K562 (cell line): ENCODE results near the gene CCDC141. TPM values are rescaled to one million over a fixed set of nuclear protein-coding genes. Genes with fewer than 3 reads are reported as not detected.

Source experiments
- ATAC-seq: fragments of 200-7000 bp; cut with Tn5 transposase; 3 replicates; pipeline ENCODE4 v1.9.1; 2020; ENCODE audit warnings: moderate library complexity
- BruUV-seq: library from RNA; stranded (reverse); fragments of 400-500 nt; replicated peaks from 2 replicates; lab custom pipeline; 2021; lab: Mats Ljungman, UMichigan
- CTCF ChIA-PET: fragments of 300-600 bp; formaldehyde crosslinking; extraction: SDS; loops from one replicate; lab custom pipeline; 2021; ENCODE audit warnings: low intra/inter-chr PET ratio; lab: Yijun Ruan, JAX
- POLR2A ChIA-PET: fragments of 300-600, 350-650 bp; sonication (Branson Sonifier 250); formaldehyde crosslinking; extraction: SDS; loops from one replicate; lab custom pipeline; 2021; ENCODE audit warnings: antibody characterized with exemption, inconsistent platforms; lab: Yijun Ruan, JAX
- DNase-seq, 4 experiments: peaks; one replicate each; pipeline versions ENCODE4 v3.0.0 to v3.0.0-alpha.2; 2011 to 2018; ENCODE audit warnings: low spot score in 3 of 4, mixed read lengths in 3 of 4; ENCODE audit errors: extremely low read depth in 1 of 4
- FAIRE-seq: peaks from 2 replicates; lab custom pipeline; 2011; peaks lifted over from hg19 to GRCh38; lab: Jason Lieb, UNC
- H2AFZ ChIP-seq: 2 replicates; pipeline ENCODE4 v1.6.0; 2011; ENCODE audit warnings: low read depth, low read length, control low read depth, inconsistent platforms
- H3K27ac ChIP-seq: fragments of 200-600 bp; 3 replicates; pipeline ENCODE4 v1.8.0; 2011; ENCODE audit warnings: low read depth, mild to moderate bottlenecking, control low read depth, inconsistent platforms, low read length, moderate library complexity, mixed read lengths; ENCODE audit errors: extremely low read depth
- H3K27me3 ChIP-seq, 2 experiments: fragments of 300-600 bp in 1 of 2; 2 replicates in 1 of 2; 3 replicates in 1 of 2; pipeline versions ENCODE4 v1.6.0 to v1.8.0; 2011; ENCODE audit warnings: inconsistent platforms in 2 of 2, low read length in 2 of 2, mild to moderate bottlenecking in 1 of 2, mixed read lengths in 1 of 2, moderate library complexity in 1 of 2; ENCODE audit not compliant: control insufficient read depth in 2 of 2, insufficient read depth in 2 of 2
- H3K36me3 ChIP-seq: fragments of 300-600 bp; 3 replicates; pipeline ENCODE4 v1.8.0; 2011; ENCODE audit warnings: mild to moderate bottlenecking, low read length, inconsistent platforms; ENCODE audit not compliant: control insufficient read depth, insufficient read depth
- H3K4me1 ChIP-seq, 2 experiments: fragments of 200-600 bp in 1 of 2; replicated peaks in 1 of 2; 2 replicates in 1 of 2; 3 replicates in 1 of 2; pipeline versions ENCODE4 v1.5.1 to v1.8.0; 2011; ENCODE audit warnings: inconsistent platforms in 2 of 2, low read length in 2 of 2, mild to moderate bottlenecking in 1 of 2, mixed read lengths in 1 of 2, moderate library complexity in 1 of 2; ENCODE audit not compliant: control insufficient read depth in 2 of 2, insufficient read depth in 2 of 2
- H3K4me2 ChIP-seq: 2 replicates; pipeline ENCODE4 v1.6.1; 2011; ENCODE audit warnings: low read length, control low read depth, inconsistent platforms, mixed read lengths; ENCODE audit not compliant: insufficient read depth
- H3K4me3 ChIP-seq: fragments of 200-600 bp; sonication (generic), shearing (Covaris generic); 2 replicates; pipeline ENCODE4 v1.5.1; 2016; ENCODE audit warnings: control low read depth, inconsistent platforms
- H3K79me2 ChIP-seq: fragments of 200-600 bp; 3 replicates; pipeline ENCODE4 v1.8.0; 2011; ENCODE audit warnings: low read length, inconsistent platforms; ENCODE audit not compliant: control insufficient read depth, insufficient read depth
- H3K9ac ChIP-seq, 2 experiments: 2 replicates each; pipeline versions ENCODE4 v1.6.0 to v1.6.1; 2011; ENCODE audit warnings: low read depth in 2 of 2, low read length in 2 of 2, control low read depth in 1 of 2, inconsistent platforms in 1 of 2, mild to moderate bottlenecking in 1 of 2, mixed read lengths in 1 of 2; ENCODE audit not compliant: insufficient read depth in 1 of 2
- H3K9me1 ChIP-seq: one replicate; pipeline ENCODE4 v1.6.0; 2011; ENCODE audit warnings: inconsistent platforms, mild to moderate bottlenecking, low read length, moderate library complexity; ENCODE audit not compliant: control insufficient read depth, insufficient read depth
- H3K9me3 ChIP-seq: replicated peaks from 2 replicates; pipeline ENCODE4 v1.5.1; 2011; ENCODE audit warnings: low read depth, low read length, inconsistent platforms; ENCODE audit not compliant: control insufficient read depth, insufficient read depth
- H4K20me1 ChIP-seq: replicated peaks from 2 replicates; pipeline ENCODE4 v1.6.1; 2011; ENCODE audit warnings: low read length, inconsistent platforms, mixed read lengths; ENCODE audit not compliant: control insufficient read depth, insufficient read depth
- FOSL1 ChIP-seq: fragments of 200-800 bp; sonication (Bioruptor generic); conservative IDR thresholded peaks from 2 replicates; pipeline ENCODE4 v1.6.1; 2016; ENCODE audit warnings: missing genetic modification characterization, missing compliant biosample characterization
- HDAC1 ChIP-seq, 2 experiments: fragments of 450-650 bp; IDR thresholded peaks; 2 replicates each; pipeline ENCODE4 v1.6.1; 2016 to 2017; ENCODE audit warnings: inconsistent platforms in 1 of 2, mild to moderate bottlenecking in 1 of 2, moderate library complexity in 1 of 2
- KDM2B ChIP-seq: fragments of 250-450 bp; sonication (Bioruptor Pico); IDR thresholded peaks from 2 replicates; pipeline ENCODE4 v1.8.0; 2021; ENCODE audit warnings: mild to moderate bottlenecking, moderate library complexity
- LARP7 ChIP-seq: fragments of 450-650 bp; IDR thresholded peaks from 2 replicates; pipeline ENCODE4 v1.6.1; 2016
- NUFIP1 ChIP-seq: fragments of 450-650 bp; IDR thresholded peaks from 2 replicates; pipeline ENCODE4 v1.6.1; 2018; ENCODE audit not compliant: partially characterized antibody
- PHB2 ChIP-seq: fragments of 450-650 bp; IDR thresholded peaks from 2 replicates; pipeline ENCODE4 v1.6.1; 2017; ENCODE audit warnings: low read depth
- PHTF2 ChIP-seq: fragments of 250-450 bp; sonication (Bioruptor Pico); IDR thresholded peaks from 2 replicates; pipeline ENCODE4 v1.5.0; 2021; ENCODE audit warnings: mild to moderate bottlenecking
- TCF7 ChIP-seq: sonication (generic); IDR thresholded peaks from 2 replicates; pipeline ENCODE4 v1.6.1; 2016; ENCODE audit warnings: antibody characterized with exemption, borderline replicate concordance
- ZFP30 ChIP-seq: fragments of 250-450 bp; sonication (Bioruptor Pico); IDR thresholded peaks from 2 replicates; pipeline ENCODE4 v1.8.0; 2022; ENCODE audit warnings: moderate library complexity, mild to moderate bottlenecking, inconsistent platforms, borderline replicate concordance
- ZNF12 ChIP-seq: sonication (generic); formaldehyde crosslinking; IDR thresholded peaks from 2 replicates; pipeline ENCODE4 v1.4.0; 2020; ENCODE audit warnings: mild to moderate bottlenecking, missing genetic modification reagents
- WGBS: fragments of 100-300 bp; shearing (Covaris generic); methylation state at CpG from one replicate; pipeline ENCODE4 v1.1.6; 2016; ENCODE audit warnings: low coverage, mixed read lengths; ENCODE audit not compliant: insufficient coverage; ENCODE audit errors: missing lambda C conversion rate; 5-methylcytosine and 5-hydroxymethylcytosine counted together
- in situ Hi-C: fragments of 300-500 bp; cut with MboI; formaldehyde crosslinking; loops from 4 replicates; pipeline ENCODE4 v1.15.0; 2018; ENCODE audit warnings: inconsistent platforms, mixed read lengths
- intact Hi-C: fragments of 100-400 bp; cut with micrococcal nuclease; formaldehyde crosslinking; loops from 2 replicates; pipeline ENCODE4 v1.14.2; 2022
- polyA plus RNA-seq, 8 experiments: library from polyadenylated mRNA; depleted of rRNA in 4 of 8; stranded (reverse) in 5 of 8; unstranded in 3 of 8; fragments of >200 nt; fragmentation: Nextera tagmentation in 2 of 8; fragmentation: Illumina TruSeq in 1 of 8; extraction: Ambion mirVana in 2 of 8; extraction: Trizol in 1 of 8; gene quantifications; 2 replicates each; pipeline versions ENCODE4 v1.2.1 to v1.2.3, GENCODE V29; 2011 to 2014; ENCODE audit warnings: inconsistent platforms in 1 of 8, missing spikeins in 1 of 8
- total RNA-seq, 7 experiments: library from RNA; depleted of rRNA in 6 of 7; stranded (reverse); fragments of >200 nt in 6 of 7; fragmentation: Illumina TruSeq in 2 of 7; extraction: Trizol in 2 of 7; gene quantifications; 2 replicates each; pipeline versions ENCODE4 v1.2.1 to v1.2.3, GENCODE V29; 2011 to 2021; ENCODE audit warnings: low replicate concordance in 1 of 7
- TF ChIP-seq, protein P1 (sequence below), 2 experiments: IDR thresholded peaks; 2 replicates each; pipeline ENCODE4 v1.6.1; 2011; ENCODE audit warnings: borderline replicate concordance in 1 of 2, control low read depth in 1 of 2, low read depth in 1 of 2, low read length in 1 of 2, mild to moderate bottlenecking in 1 of 2, mixed read lengths in 1 of 2, moderate library complexity in 1 of 2; ENCODE audit not compliant: insufficient read depth in 1 of 2, insufficient read length in 1 of 2, poor library complexity in 1 of 2, severe bottlenecking in 1 of 2; ENCODE audit errors: extremely low read depth in 1 of 2
- TF ChIP-seq, protein P2 (sequence below): fragments of 450-650 bp; formaldehyde crosslinking; IDR thresholded peaks from 2 replicates; pipeline ENCODE4 v1.4.0; 2020; ENCODE audit warnings: mild to moderate bottlenecking, moderate library complexity
- TF ChIP-seq, protein P3 (sequence below): fragments of 450-650 bp; IDR thresholded peaks from 2 replicates; pipeline ENCODE4 v1.6.1; 2017; ENCODE audit warnings: mild to moderate bottlenecking, moderate library complexity
- TF ChIP-seq, protein P4 (sequence below): fragments of 250-450 bp; sonication (Bioruptor Pico); IDR thresholded peaks from 2 replicates; pipeline ENCODE4 v1.5.0; 2022; ENCODE audit warnings: mild to moderate bottlenecking

The CCDC141 gene
- total and polyA plus RNA-seq, 9 of the 15 experiments (the other 6 are each of a cell fraction or from before 2014, with no cell fraction given): 0.09 TPM; not detected in 8

DNA sequence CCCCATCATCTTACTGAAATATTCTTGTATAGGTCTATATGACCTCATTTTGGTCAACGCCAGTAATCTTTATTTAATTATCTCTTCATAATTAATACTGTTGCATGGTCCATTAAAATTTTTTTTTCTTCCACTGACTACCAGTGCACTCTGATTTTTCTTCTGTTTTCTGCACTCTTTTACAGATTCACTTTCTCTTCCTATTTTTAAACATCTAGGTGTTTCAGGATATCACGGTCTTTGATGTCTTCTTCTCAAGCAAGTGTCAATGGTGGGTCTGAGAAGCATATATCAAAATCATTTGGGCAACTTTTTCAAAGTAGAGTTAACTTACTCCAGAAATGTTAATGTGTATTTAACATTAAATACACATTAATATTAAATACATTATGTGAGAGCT, 51.4 kb downstream of the CCDC141 start (continued):
- TF ChIP-seq, protein P1, sequence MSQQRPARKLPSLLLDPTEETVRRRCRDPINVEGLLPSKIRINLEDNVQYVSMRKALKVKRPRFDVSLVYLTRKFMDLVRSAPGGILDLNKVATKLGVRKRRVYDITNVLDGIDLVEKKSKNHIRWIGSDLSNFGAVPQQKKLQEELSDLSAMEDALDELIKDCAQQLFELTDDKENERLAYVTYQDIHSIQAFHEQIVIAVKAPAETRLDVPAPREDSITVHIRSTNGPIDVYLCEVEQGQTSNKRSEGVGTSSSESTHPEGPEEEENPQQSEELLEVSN (IDR thresholded peaks at IDR 0.05; ENCODE audit: borderline replicate concordance in 1 of 2, extremely low read depth in 1 of 2, insufficient read depth in 1 of 2, insufficient read length in 1 of 2, low read depth in 1 of 2, low read length in 1 of 2, poor library complexity in 1 of 2, severe bottlenecking in 1 of 2): no peak
- TF ChIP-seq, protein P2, sequence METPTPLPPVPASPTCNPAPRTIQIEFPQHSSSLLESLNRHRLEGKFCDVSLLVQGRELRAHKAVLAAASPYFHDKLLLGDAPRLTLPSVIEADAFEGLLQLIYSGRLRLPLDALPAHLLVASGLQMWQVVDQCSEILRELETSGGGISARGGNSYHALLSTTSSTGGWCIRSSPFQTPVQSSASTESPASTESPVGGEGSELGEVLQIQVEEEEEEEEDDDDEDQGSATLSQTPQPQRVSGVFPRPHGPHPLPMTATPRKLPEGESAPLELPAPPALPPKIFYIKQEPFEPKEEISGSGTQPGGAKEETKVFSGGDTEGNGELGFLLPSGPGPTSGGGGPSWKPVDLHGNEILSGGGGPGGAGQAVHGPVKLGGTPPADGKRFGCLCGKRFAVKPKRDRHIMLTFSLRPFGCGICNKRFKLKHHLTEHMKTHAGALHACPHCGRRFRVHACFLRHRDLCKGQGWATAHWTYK (CRISPR knock-in tag): no peak
- TF ChIP-seq, protein P3, sequence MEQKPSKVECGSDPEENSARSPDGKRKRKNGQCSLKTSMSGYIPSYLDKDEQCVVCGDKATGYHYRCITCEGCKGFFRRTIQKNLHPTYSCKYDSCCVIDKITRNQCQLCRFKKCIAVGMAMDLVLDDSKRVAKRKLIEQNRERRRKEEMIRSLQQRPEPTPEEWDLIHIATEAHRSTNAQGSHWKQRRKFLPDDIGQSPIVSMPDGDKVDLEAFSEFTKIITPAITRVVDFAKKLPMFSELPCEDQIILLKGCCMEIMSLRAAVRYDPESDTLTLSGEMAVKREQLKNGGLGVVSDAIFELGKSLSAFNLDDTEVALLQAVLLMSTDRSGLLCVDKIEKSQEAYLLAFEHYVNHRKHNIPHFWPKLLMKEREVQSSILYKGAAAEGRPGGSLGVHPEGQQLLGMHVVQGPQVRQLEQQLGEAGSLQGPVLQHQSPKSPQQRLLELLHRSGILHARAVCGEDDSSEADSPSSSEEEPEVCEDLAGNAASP: no peak
- no peak for TF ChIP-seq PHTF2 (CRISPR knock-in tag)
- TF ChIP-seq ZNF12 (CRISPR knock-in tag): no peak
- no peak for TF ChIP-seq KDM2B
- TF ChIP-seq, all 486 proteins: peak for 0

DNA sequence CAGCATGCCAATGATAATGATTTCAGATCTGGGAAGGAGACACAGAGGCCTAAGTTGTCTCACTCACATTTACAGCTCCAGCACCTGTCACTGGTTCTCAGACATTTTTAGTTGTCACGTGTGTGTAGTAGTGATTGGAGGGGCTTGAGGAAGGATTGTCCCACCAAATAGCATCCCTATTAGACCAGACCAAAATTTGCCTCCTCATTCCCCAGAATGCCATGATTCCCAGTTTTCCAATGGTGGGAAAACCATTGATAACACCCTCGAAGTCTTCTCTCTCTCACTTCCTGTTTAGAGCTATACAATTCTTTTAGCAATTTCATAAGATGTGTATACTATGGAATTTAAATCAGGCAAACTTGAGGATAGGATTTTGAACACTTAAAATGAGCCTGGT, 52.5 kb downstream of the CCDC141 start:
- ATAC-seq (no peak), DNase-seq (no peak), FAIRE-seq (no peak)
- Histone ChIP-seq H3K4me2 (no peak overlapping the region), H3K4me3 (no peak overlapping the region), H3K27me3 (no peaks in the 10 kb centered on the region), H3K9me1 (no peaks in the 10 kb centered on the region), H4K20me1 (no peaks in the 10 kb centered on the region), H2AFZ (no peak overlapping the region), H3K9me3 (no peaks in the 10 kb centered on the region), H3K27ac (no peak overlapping the region), H3K79me2 (no peaks in the 10 kb centered on the region), H3K9ac (no peak overlapping the region), H3K4me1 (no peaks in the 10 kb centered on the region), H3K36me3 (no peaks in the 10 kb centered on the region)
- BruUV-seq: no TSS peak
- intact Hi-C loops: no loop called here
- no peak for TF ChIP-seq PHB2
- TF ChIP-seq FOSL1: no peak
- no peak for TF ChIP-seq HDAC1 (IDR thresholded peaks at IDR 0.05)
- TF ChIP-seq NUFIP1: no peak
- TF ChIP-seq ZFP30 (CRISPR knock-in tag): no peak
- TF ChIP-seq, protein P4, sequence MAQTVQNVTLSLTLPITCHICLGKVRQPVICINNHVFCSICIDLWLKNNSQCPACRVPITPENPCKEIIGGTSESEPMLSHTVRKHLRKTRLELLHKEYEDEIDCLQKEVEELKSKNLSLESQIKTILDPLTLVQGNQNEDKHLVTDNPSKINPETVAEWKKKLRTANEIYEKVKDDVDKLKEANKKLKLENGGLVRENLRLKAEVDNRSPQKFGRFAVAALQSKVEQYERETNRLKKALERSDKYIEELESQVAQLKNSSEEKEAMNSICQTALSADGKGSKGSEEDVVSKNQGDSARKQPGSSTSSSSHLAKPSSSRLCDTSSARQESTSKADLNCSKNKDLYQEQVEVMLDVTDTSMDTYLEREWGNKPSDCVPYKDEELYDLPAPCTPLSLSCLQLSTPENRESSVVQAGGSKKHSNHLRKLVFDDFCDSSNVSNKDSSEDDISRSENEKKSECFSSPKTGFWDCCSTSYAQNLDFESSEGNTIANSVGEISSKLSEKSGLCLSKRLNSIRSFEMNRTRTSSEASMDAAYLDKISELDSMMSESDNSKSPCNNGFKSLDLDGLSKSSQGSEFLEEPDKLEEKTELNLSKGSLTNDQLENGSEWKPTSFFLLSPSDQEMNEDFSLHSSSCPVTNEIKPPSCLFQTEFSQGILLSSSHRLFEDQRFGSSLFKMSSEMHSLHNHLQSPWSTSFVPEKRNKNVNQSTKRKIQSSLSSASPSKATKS (CRISPR knock-in tag): no peak
- TF ChIP-seq LARP7: no peak
- TF ChIP-seq TCF7: no peak
- ChIA-PET CTCF (no interaction called here), POLR2A (no interaction called here)
- in situ Hi-C loops: no loop called here
- WGBS: 0% methylated on average over 2 of the region's 2 CpGs
